SK-N-SH (cell line): ENCODE measurements around the gene IPO4. TPM values are rescaled to one million over a fixed set of nuclear protein-coding genes. Genes with fewer than 3 reads are reported as not detected.

Experiments
- CTCF ChIA-PET: fragments of 300-600, 350-600 bp; formaldehyde crosslinking; extraction: SDS; loops from one replicate; lab custom pipeline; 2021; lab: Yijun Ruan, JAX
- POLR2A ChIA-PET: fragments of 350-600 bp; sonication (Branson Sonifier 250); formaldehyde crosslinking; extraction: SDS; loops from one replicate; lab custom pipeline; 2020; ENCODE audit warnings: antibody characterized with exemption, inconsistent platforms; lab: Yijun Ruan, JAX
- DNase-seq: peaks from one replicate; pipeline ENCODE4 v3.0.0; 2012
- H2AFZ ChIP-seq: fragments of 200-600 bp; sonication (generic); 2 replicates; pipeline ENCODE4 v1.8.1; 2016; ENCODE audit warnings: antibody characterized with exemption, mild to moderate bottlenecking, low read depth
- H3F3A ChIP-seq: fragments of 200-600 bp; sonication (generic); replicated peaks from 2 replicates; pipeline ENCODE3; 2016; ENCODE audit warnings: antibody characterized with exemption, mild to moderate bottlenecking; ENCODE audit not compliant: insufficient read depth
- H3K27ac ChIP-seq, 2 experiments: fragments of 200-500 bp in 1 of 2; fragments of 200-600 bp in 1 of 2; sonication (Bioruptor generic) in 1 of 2; sonication (generic), shearing (Covaris generic) in 1 of 2; 2 replicates each; pipeline versions ENCODE4 v1.5.1 to v1.6.1; 2014 to 2016; ENCODE audit warnings: low read depth in 2 of 2, inconsistent platforms in 1 of 2, low read length in 1 of 2, mild to moderate bottlenecking in 1 of 2, mixed read lengths in 1 of 2
- H3K27me3 ChIP-seq: fragments of 200-600 bp; sonication (generic), shearing (Covaris generic); 2 replicates; pipeline ENCODE4 v1.6.1; 2016; ENCODE audit warnings: mixed run types; ENCODE audit not compliant: insufficient read depth
- H3K36me3 ChIP-seq, 2 experiments: fragments of 200-500 bp in 1 of 2; fragments of 200-600 bp in 1 of 2; sonication (Bioruptor generic) in 1 of 2; sonication (generic) in 1 of 2; replicated peaks in 1 of 2; 2 replicates each; pipeline versions ENCODE3 to v1.5.1; 2014 to 2016; ENCODE audit warnings: low read length in 1 of 2, mild to moderate bottlenecking in 1 of 2; ENCODE audit not compliant: insufficient read depth in 2 of 2, control insufficient read depth in 1 of 2
- H3K4me1 ChIP-seq, 2 experiments: fragments of 200-500 bp in 1 of 2; fragments of 200-600 bp in 1 of 2; sonication (Bioruptor generic) in 1 of 2; sonication (generic), shearing (Covaris generic) in 1 of 2; 2 replicates each; pipeline versions ENCODE4 v1.5.1 to v1.6.1; 2014 to 2016; ENCODE audit warnings: low read depth in 1 of 2, low read length in 1 of 2, mixed run types in 1 of 2; ENCODE audit not compliant: insufficient read depth in 2 of 2, control insufficient read depth in 1 of 2
- H3K4me2 ChIP-seq: fragments of 200-600 bp; sonication (generic), shearing (Covaris generic); 2 replicates; pipeline ENCODE4 v1.6.1; 2017; ENCODE audit warnings: mixed run types
- H3K4me3 ChIP-seq, 2 experiments: fragments of 200-500 bp in 1 of 2; fragments of 200-600 bp in 1 of 2; sonication (Bioruptor generic) in 1 of 2; sonication (generic), shearing (Covaris generic) in 1 of 2; 2 replicates each; pipeline versions ENCODE4 v1.5.1 to v1.8.1; 2014 to 2016; ENCODE audit warnings: low read depth in 2 of 2, inconsistent platforms in 1 of 2, low read length in 1 of 2, mild to moderate bottlenecking in 1 of 2, mixed read lengths in 1 of 2, moderate library complexity in 1 of 2
- H3K79me2 ChIP-seq: fragments of 200-600 bp; sonication (generic); 2 replicates; pipeline ENCODE4 v1.8.1; 2017; ENCODE audit warnings: mild to moderate bottlenecking; ENCODE audit not compliant: insufficient read depth
- H3K9ac ChIP-seq: fragments of 200-600 bp; sonication (generic); 2 replicates; pipeline ENCODE4 v1.6.1; 2017; ENCODE audit warnings: mixed run types
- H3K9me2 ChIP-seq: fragments of 200-600 bp; sonication (generic); 2 replicates; pipeline ENCODE4 v1.6.1; 2017; ENCODE audit warnings: mixed run types
- H3K9me3 ChIP-seq: fragments of 200-600 bp; sonication (generic); 2 replicates; pipeline ENCODE4 v1.6.1; 2017; ENCODE audit warnings: mixed run types, mild to moderate bottlenecking, moderate library complexity
- H4K20me1 ChIP-seq: fragments of 200-600 bp; sonication (generic); 2 replicates; pipeline ENCODE4 v1.6.1; 2017; ENCODE audit warnings: mild to moderate bottlenecking, mixed run types; ENCODE audit not compliant: insufficient read depth
- CTCF ChIP-seq: fragments of 200-600 bp; sonication (generic); IDR thresholded peaks from 2 replicates; pipeline ENCODE4 v1.6.1; 2017; ENCODE audit warnings: antibody characterized with exemption, mild to moderate bottlenecking, moderate library complexity
- EP300 ChIP-seq, 2 experiments: IDR thresholded peaks; 2 replicates each; pipeline versions ENCODE4 v1.4.0 to v1.6.1; 2012; ENCODE audit warnings: borderline replicate concordance in 1 of 2, low read depth in 1 of 2, low read length in 1 of 2
- FOXJ3 ChIP-seq: sonication (generic); formaldehyde crosslinking; IDR thresholded peaks from 2 replicates; pipeline ENCODE4 v1.5.1; 2020; ENCODE audit warnings: mild to moderate bottlenecking, missing genetic modification reagents
- FOXM1 ChIP-seq: IDR thresholded peaks from 2 replicates; pipeline ENCODE4 v1.4.0; 2012; ENCODE audit warnings: low read depth, mild to moderate bottlenecking
- GABPA ChIP-seq: IDR thresholded peaks from 2 replicates; pipeline ENCODE4 v1.4.0; 2012; ENCODE audit warnings: low read depth, mild to moderate bottlenecking
- GATA2 ChIP-seq: sonication (generic); formaldehyde crosslinking; IDR thresholded peaks from 2 replicates; pipeline ENCODE4 v1.5.0; 2020; ENCODE audit warnings: mild to moderate bottlenecking, missing genetic modification reagents
- JUND ChIP-seq: IDR thresholded peaks from 2 replicates; pipeline ENCODE4 v1.4.0; 2012
- MEF2A ChIP-seq: IDR thresholded peaks from 2 replicates; pipeline ENCODE4 v1.4.0; 2012; ENCODE audit warnings: low read depth, borderline replicate concordance
- MXI1 ChIP-seq: IDR thresholded peaks from 2 replicates; pipeline ENCODE4 v1.6.1; 2012; ENCODE audit warnings: mild to moderate bottlenecking, low read depth, low read length, improper control_type of control experiment
- NFIC ChIP-seq: IDR thresholded peaks from 2 replicates; pipeline ENCODE4 v1.4.0; 2012; ENCODE audit warnings: borderline replicate concordance
- RAD21 ChIP-seq: IDR thresholded peaks from 2 replicates; pipeline ENCODE4 v1.6.1; 2012; ENCODE audit warnings: mild to moderate bottlenecking, low read length
- RXRA ChIP-seq: IDR thresholded peaks from 2 replicates; pipeline ENCODE4 v1.4.0; 2012; ENCODE audit warnings: low read depth, mild to moderate bottlenecking, borderline replicate concordance
- SIN3A ChIP-seq: IDR thresholded peaks from 2 replicates; pipeline ENCODE4 v1.6.1; 2012; ENCODE audit warnings: low read depth, mild to moderate bottlenecking, low read length, moderate library complexity, borderline replicate concordance
- SMC3 ChIP-seq: IDR thresholded peaks from 2 replicates; pipeline ENCODE4 v1.6.1; 2012; ENCODE audit warnings: low read depth, low read length, improper control_type of control experiment
- TAF1 ChIP-seq: IDR thresholded peaks from 2 replicates; pipeline ENCODE4 v1.6.1; 2012; ENCODE audit warnings: low read depth, mild to moderate bottlenecking, low read length, moderate library complexity, borderline replicate concordance
- TEAD4 ChIP-seq: IDR thresholded peaks from 2 replicates; pipeline ENCODE4 v1.4.0; 2012; ENCODE audit warnings: mild to moderate bottlenecking, borderline replicate concordance; ENCODE audit not compliant: insufficient read depth
- YY1 ChIP-seq: IDR thresholded peaks from 2 replicates; pipeline ENCODE4 v1.4.0; 2012; ENCODE audit warnings: low read depth, mild to moderate bottlenecking
- WGBS: methylation state at CpG from one replicate; pipeline ENCODE4 v1.1.6; 2017; ENCODE audit warnings: low lambda C conversion rate; 5-methylcytosine and 5-hydroxymethylcytosine counted together
- polyA plus RNA-seq, 3 experiments: library from polyadenylated mRNA; depleted of rRNA; stranded (reverse); fragments of >200 nt; gene quantifications; 2 replicates each; pipeline ENCODE4 v1.2.3, GENCODE V29; 2012
- TF ChIP-seq, protein P1 (sequence below): fragments of 150-350 bp; IDR thresholded peaks from 2 replicates; pipeline ENCODE4 v1.6.1; 2017; ENCODE audit warnings: antibody characterized with exemption, low read length, low read depth, borderline replicate concordance
- TF ChIP-seq, protein P2 (sequence below): IDR thresholded peaks from 2 replicates; pipeline ENCODE4 v1.6.1; 2012; ENCODE audit warnings: mild to moderate bottlenecking, low read depth, low read length, moderate library complexity

The IPO4 gene
- polyA plus RNA-seq, 1 of the 3 experiments (the other 2 are of a cell fraction), result 61.3 TPM

DNA sequence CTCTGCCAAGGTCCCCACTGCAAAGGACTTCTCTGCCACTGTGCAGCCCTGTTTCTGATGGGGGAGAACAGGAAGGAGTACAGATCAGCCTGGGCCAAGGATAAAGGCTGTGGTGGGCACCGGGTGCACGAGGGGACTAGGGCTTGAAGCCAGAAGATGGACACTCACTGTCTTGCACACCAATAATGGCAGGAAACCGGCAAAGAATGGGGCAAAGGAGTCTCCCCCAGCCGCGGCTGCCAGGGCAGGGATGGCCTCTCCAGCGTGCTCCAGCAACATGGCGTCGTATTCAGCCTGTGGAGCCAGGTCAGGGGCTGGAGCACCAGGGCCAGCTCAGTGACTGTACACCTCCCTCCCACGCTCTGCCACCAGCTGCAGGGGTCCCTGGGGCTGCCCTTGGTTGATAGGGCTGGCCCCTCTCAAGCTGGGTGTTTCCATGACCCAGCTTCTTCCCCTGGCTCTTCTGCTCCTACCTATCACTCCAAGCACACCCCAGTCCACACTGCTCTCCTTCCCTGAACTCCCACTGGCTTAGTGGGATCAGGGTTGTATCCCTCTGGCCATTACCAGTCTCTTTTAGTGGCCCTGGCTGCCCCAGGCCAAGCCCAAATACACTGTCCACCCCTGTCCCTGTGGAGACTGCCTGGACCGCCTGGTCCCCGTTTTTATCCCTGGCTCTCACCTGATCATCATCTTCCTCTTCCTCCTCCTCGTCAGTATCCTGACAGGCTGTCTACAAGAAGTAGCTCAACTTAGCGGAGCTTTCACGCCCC lies 6.3 kb downstream of the IPO4 start (continued):
- TF ChIP-seq TEAD4 (no peak), MXI1 (no peak), RAD21 (no peak), YY1 (no peak), GABPA (no peak), SIN3A (no peak), NFIC (no peak)
- TF ChIP-seq, protein P1, sequence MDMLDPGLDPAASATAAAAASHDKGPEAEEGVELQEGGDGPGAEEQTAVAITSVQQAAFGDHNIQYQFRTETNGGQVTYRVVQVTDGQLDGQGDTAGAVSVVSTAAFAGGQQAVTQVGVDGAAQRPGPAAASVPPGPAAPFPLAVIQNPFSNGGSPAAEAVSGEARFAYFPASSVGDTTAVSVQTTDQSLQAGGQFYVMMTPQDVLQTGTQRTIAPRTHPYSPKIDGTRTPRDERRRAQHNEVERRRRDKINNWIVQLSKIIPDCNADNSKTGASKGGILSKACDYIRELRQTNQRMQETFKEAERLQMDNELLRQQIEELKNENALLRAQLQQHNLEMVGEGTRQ, result no peak
- TF ChIP-seq, protein P2, sequence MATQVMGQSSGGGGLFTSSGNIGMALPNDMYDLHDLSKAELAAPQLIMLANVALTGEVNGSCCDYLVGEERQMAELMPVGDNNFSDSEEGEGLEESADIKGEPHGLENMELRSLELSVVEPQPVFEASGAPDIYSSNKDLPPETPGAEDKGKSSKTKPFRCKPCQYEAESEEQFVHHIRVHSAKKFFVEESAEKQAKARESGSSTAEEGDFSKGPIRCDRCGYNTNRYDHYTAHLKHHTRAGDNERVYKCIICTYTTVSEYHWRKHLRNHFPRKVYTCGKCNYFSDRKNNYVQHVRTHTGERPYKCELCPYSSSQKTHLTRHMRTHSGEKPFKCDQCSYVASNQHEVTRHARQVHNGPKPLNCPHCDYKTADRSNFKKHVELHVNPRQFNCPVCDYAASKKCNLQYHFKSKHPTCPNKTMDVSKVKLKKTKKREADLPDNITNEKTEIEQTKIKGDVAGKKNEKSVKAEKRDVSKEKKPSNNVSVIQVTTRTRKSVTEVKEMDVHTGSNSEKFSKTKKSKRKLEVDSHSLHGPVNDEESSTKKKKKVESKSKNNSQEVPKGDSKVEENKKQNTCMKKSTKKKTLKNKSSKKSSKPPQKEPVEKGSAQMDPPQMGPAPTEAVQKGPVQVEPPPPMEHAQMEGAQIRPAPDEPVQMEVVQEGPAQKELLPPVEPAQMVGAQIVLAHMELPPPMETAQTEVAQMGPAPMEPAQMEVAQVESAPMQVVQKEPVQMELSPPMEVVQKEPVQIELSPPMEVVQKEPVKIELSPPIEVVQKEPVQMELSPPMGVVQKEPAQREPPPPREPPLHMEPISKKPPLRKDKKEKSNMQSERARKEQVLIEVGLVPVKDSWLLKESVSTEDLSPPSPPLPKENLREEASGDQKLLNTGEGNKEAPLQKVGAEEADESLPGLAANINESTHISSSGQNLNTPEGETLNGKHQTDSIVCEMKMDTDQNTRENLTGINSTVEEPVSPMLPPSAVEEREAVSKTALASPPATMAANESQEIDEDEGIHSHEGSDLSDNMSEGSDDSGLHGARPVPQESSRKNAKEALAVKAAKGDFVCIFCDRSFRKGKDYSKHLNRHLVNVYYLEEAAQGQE, result no peak
- TF ChIP-seq, all 33 proteins: peak for 0

GRCh38 chr14:24181371-24182077 lies 7.1 kb downstream of the IPO4 start:
- H3K36me3 ChIP-seq, result peaks cover 15 to 95% of the 10 kb centered on the region in 2 experiments
- TF ChIP-seq SMC3 (no peak), CTCF (no peak), TAF1 (no peak), EP300 (IDR thresholded peaks at IDR 0.05; ENCODE audit: borderline replicate concordance in 1 of 2, low read depth in 1 of 2, low read length in 1 of 2) (no peak), FOXJ3 (CRISPR knock-in tag) (no peak), YY1 (no peak), GATA2 (CRISPR knock-in tag) (no peak), MXI1 (no peak), FOXM1 (no peak), RXRA (no peak), GABPA (no peak), JUND (no peak), MEF2A (no peak)
- no peak overlapping the region; a peak in 1 of 4 replicates for H3K27ac ChIP-seq
- no peak overlapping the region for H2AFZ ChIP-seq
- ChIA-PET CTCF (interaction anchor here (0.9 to 2.4 kb wide), 3 partner anchors 21 to 124 kb away, joined by 3 to 11 read pairs (median 3); partner anchors contain the start of gene IRF9), POLR2A (interaction anchor here (0.8 to 3.3 kb wide), 4 partner anchors 9 to 20 kb away, joined by 4 to 21 read pairs (median 10); partner anchors contain the start of genes IRF9, REC8 and TM9SF1)
- no peaks in the 10 kb centered on the region for H3K9me2 ChIP-seq
- H3K79me2 ChIP-seq, result peaks cover under 1% of the 10 kb centered on the region; the same call in 1 of the 2 replicates
- H3K27me3 ChIP-seq, result no peaks in the 10 kb centered on the region
- no peaks in the 10 kb centered on the region for H3K9me3 ChIP-seq
- 100% methylated on average over 2 of the region's 19 CpGs for WGBS
- no peak overlapping the region for H3K9ac ChIP-seq
- no peak for DNase-seq
- H3K4me2 ChIP-seq, result no peak overlapping the region
- H3F3A ChIP-seq, result peaks cover 11% of the 10 kb centered on the region
- peaks cover 0 to 11% of the 10 kb centered on the region in 2 experiments; a peak in 2 of 4 replicates for H3K4me1 ChIP-seq
- H3K4me3 ChIP-seq, result no peak overlapping the region
- H4K20me1 ChIP-seq, result no peaks in the 10 kb centered on the region
